ENCODE results near the gene CHRM1. TPM values are rescaled to one million over a fixed set of nuclear protein-coding genes. Genes with fewer than 3 reads are reported as not detected.

The CHRM1 gene
- total and polyA plus RNA-seq, 2 experiments from 2014 or later: 1.4 to 1.6 TPM

DNA sequence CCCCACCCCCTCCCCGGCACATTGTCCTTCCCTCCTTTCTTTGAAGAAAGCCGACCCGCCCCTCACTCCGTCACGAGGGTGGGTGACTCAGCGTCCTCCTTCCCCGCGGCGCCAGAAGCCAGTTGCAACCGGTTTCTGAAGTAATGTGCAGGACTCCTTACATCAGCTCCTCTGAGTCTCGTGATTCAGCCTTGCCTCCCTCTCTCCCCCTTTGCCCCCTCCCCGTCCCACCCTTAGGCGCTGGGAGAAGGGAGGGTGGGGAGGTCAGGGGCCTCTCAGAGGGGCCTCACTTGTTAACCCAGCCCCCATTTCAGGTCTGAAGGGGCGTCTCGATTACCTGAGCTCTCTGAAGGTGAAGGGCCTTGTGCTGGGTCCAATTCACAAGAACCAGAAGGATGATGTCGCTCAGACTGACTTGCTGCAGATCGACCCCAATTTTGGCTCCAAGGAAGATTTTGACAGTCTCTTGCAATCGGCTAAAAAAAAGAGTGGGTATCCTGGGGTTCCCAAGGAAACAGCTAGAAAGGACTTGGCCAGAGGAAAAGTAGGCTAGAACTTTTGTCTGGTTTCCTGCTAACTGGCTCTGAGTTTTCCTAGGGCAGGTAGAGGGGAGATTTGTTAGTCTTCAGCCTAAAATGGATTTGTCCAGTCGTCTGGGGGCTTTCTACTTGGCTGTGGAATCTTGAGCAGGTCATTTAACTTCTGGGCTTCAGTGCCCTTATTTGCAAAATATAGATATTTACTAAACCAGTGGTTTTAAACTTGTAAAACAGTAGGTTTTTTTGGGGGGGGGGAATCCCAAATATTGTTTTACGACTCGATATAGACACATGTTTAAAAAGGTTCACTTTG lies 39.4 kb downstream of the CHRM1 start:
- Histone ChIP-seq H3K27me3 (no peaks in the 10 kb centered on the region), H3K4me1 (ENCODE audit: low read depth) (peaks cover 17% of the 10 kb centered on the region), H3K27ac (peak overlapping the region; percentile 94), H3K4me3 (peak overlapping the region; percentile 70), H3K9me3 (ENCODE audit: low read depth) (no peaks in the 10 kb centered on the region), H3K36me3 (peaks cover 41% of the 10 kb centered on the region)
- TF ChIP-seq CTCF (IDR thresholded peaks at IDR 0.05; ENCODE audit: low read depth, low read length): no peak
- DNase-seq (ENCODE audit: low read depth in 1 of 2, low spot score in 1 of 2): peak; percentile 90 to 98

DNA sequence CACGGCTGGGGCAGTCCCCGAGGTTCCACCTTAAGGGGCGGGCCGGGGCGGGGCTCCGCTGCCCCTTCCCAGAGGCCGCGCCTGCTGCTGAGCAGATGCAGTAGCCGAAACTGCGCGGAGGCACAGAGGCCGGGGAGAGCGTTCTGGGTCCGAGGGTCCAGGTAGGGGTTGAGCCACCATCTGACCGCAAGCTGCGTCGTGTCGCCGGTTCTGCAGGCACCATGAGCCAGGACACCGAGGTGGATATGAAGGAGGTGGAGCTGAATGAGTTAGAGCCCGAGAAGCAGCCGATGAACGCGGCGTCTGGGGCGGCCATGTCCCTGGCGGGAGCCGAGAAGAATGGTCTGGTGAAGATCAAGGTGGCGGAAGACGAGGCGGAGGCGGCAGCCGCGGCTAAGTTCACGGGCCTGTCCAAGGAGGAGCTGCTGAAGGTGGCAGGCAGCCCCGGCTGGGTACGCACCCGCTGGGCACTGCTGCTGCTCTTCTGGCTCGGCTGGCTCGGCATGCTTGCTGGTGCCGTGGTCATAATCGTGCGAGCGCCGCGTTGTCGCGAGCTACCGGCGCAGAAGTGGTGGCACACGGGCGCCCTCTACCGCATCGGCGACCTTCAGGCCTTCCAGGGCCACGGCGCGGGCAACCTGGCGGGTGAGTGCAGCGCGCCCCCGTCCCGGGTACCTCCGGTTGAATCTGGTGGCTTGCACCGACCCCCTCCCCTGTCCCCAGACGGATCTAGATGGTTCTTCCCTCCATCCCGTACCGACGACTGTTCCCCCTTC lies 40.2 kb downstream of the CHRM1 start, which contains the start of gene SLC3A2:
TSS of gene SLC3A2 (plus strand) at position 94 of the 776 bp plus-strand sequence. CDS start at position 222, 128 bp downstream.
- peak within 1 kb of the TSS; percentile 94 for H3K27ac ChIP-seq
- peaks cover 17% of the 10 kb centered on the region for H3K4me1 ChIP-seq (ENCODE audit: low read depth)
- peak; percentile 55 for TF ChIP-seq CTCF (IDR thresholded peaks at IDR 0.05; ENCODE audit: low read depth, low read length)
- peak within 1 kb of the TSS; percentile 70 for H3K4me3 ChIP-seq
- H3K27me3 ChIP-seq: no peaks in the 10 kb centered on the region
- DNase-seq (ENCODE audit: low read depth in 1 of 2, low spot score in 1 of 2): peak; percentile 92 to 93
- H3K9me3 ChIP-seq (ENCODE audit: low read depth): no peaks in the 10 kb centered on the region
- H3K36me3 ChIP-seq: peaks cover 33% of the 10 kb centered on the region

GRCh38 chr11:62880231-62880802 lies 40.8 kb downstream of the CHRM1 start:
- Histone ChIP-seq H3K4me3 (peak overlapping the region; percentile 70), H3K27ac (peak overlapping the region; percentile 94), H3K27me3 (no peaks in the 10 kb centered on the region), H3K36me3 (peaks cover 26% of the 10 kb centered on the region), H3K9me3 (ENCODE audit: low read depth) (no peaks in the 10 kb centered on the region), H3K4me1 (ENCODE audit: low read depth) (peaks cover 17% of the 10 kb centered on the region)
- no peak for TF ChIP-seq CTCF (IDR thresholded peaks at IDR 0.05; ENCODE audit: low read depth, low read length)
- peak; percentile 46 to 90 for DNase-seq (ENCODE audit: low read depth in 1 of 2, low spot score in 1 of 2)

- TF ChIP-seq CTCF (IDR thresholded peaks at IDR 0.05; ENCODE audit: low read depth, low read length): no peak
- H3K4me1 ChIP-seq (ENCODE audit: low read depth): peaks cover 17% of the 10 kb centered on the region
- H3K27ac ChIP-seq: peak overlapping the region; percentile 94
- H3K4me3 ChIP-seq: no peak overlapping the region
- peak in 1 of 2 donors; percentile 65 for DNase-seq (ENCODE audit: low read depth in 1 of 2, low spot score in 1 of 2)
- H3K36me3 ChIP-seq: peaks cover 20% of the 10 kb centered on the region
- no peaks in the 10 kb centered on the region for H3K9me3 ChIP-seq (ENCODE audit: low read depth)
- no peaks in the 10 kb centered on the region for H3K27me3 ChIP-seq
Observed at GRCh38 chr11:62879235-62879978, 41.8 kb downstream of the CHRM1 start.

- DNase-seq (ENCODE audit: low read depth in 1 of 2, low spot score in 1 of 2): no peak
- Histone ChIP-seq H3K36me3 (peaks cover 7% of the 10 kb centered on the region), H3K27me3 (no peaks in the 10 kb centered on the region), H3K27ac (peak overlapping the region; percentile 77), H3K4me1 (ENCODE audit: low read depth) (peaks cover 8% of the 10 kb centered on the region), H3K4me3 (no peak overlapping the region), H3K9me3 (ENCODE audit: low read depth) (no peaks in the 10 kb centered on the region)
- TF ChIP-seq CTCF (IDR thresholded peaks at IDR 0.05; ENCODE audit: low read depth, low read length): no peak
Observed at GRCh38 chr11:62876712-62877111, 44.5 kb downstream of the CHRM1 start.
